GM23338 (cell line): ENCODE measurements around the gene PDE4D. TPM values are rescaled to one million over a fixed set of nuclear protein-coding genes. Genes with fewer than 3 reads are reported as not detected.

ENCODE experiments used
- ATAC-seq: fragments of 200-7000 bp; cut with Tn5 transposase; 3 replicates; pipeline ENCODE4 v1.9.1; 2020
- DNase-seq: peaks from one replicate; pipeline ENCODE4 v3.0.0-alpha.2; 2015; ENCODE audit warnings: low spot score
- H2AFZ ChIP-seq: fragments of 200-600 bp; sonication (generic); 2 replicates; pipeline ENCODE4 v1.8.0; 2016; ENCODE audit warnings: antibody characterized with exemption, mild to moderate bottlenecking, moderate library complexity
- H3F3A ChIP-seq: fragments of 200-600 bp; sonication (generic); replicated peaks from 2 replicates; pipeline ENCODE4 v1.8.0; 2017; ENCODE audit warnings: antibody characterized with exemption, mixed run types, low read depth
- H3K27ac ChIP-seq: fragments of 200-600 bp; sonication (generic); 2 replicates; pipeline ENCODE4 v1.6.1; 2016; ENCODE audit warnings: low read depth
- H3K27me3 ChIP-seq: fragments of 200-600 bp; sonication (generic); 2 replicates; pipeline ENCODE4 v1.8.0; 2016; ENCODE audit warnings: mild to moderate bottlenecking, mixed run types, moderate library complexity; ENCODE audit not compliant: insufficient read depth
- H3K36me3 ChIP-seq: fragments of 200-600 bp; sonication (generic); 2 replicates; pipeline ENCODE4 v1.8.0; 2016; ENCODE audit warnings: mild to moderate bottlenecking; ENCODE audit not compliant: insufficient read depth
- H3K4me1 ChIP-seq: fragments of 200-600 bp; sonication (generic); 2 replicates; pipeline ENCODE4 v1.8.0; 2016; ENCODE audit warnings: mild to moderate bottlenecking, moderate library complexity; ENCODE audit not compliant: insufficient read depth
- H3K4me2 ChIP-seq: fragments of 200-600 bp; sonication (generic); 2 replicates; pipeline ENCODE4 v1.7.1; 2017; ENCODE audit warnings: mixed run types
- H3K4me3 ChIP-seq: fragments of 200-600 bp; sonication (generic); 2 replicates; pipeline ENCODE4 v1.6.1; 2016; ENCODE audit warnings: mixed run types
- H3K79me2 ChIP-seq: fragments of 200-600 bp; sonication (generic); replicated peaks from 2 replicates; pipeline ENCODE4 v1.8.0; 2017; ENCODE audit warnings: mild to moderate bottlenecking; ENCODE audit not compliant: insufficient read depth
- H3K9me2 ChIP-seq: fragments of 200-600 bp; sonication (generic); 2 replicates; pipeline ENCODE4 v1.8.0; 2017; ENCODE audit not compliant: insufficient read depth
- H4K20me1 ChIP-seq: fragments of 200-600 bp; sonication (generic); replicated peaks from 2 replicates; pipeline ENCODE4 v1.8.0; 2017; ENCODE audit warnings: mild to moderate bottlenecking; ENCODE audit not compliant: insufficient read depth
- H3K27ac Mint-ChIP-seq: 2 replicates; pipeline ENCODE4 v1.8.0; 2020; ENCODE audit warnings: inconsistent platforms, mild to moderate bottlenecking, moderate library complexity, mixed read lengths
- H3K27me3 Mint-ChIP-seq: 3 replicates; pipeline ENCODE4 v1.8.0; 2022; ENCODE audit warnings: low read depth, mild to moderate bottlenecking, moderate library complexity, mixed read lengths, inconsistent platforms; ENCODE audit not compliant: insufficient read depth, poor library complexity
- H3K36me3 Mint-ChIP-seq: 3 replicates; pipeline ENCODE4 v1.8.0; 2021; ENCODE audit warnings: low read depth, mild to moderate bottlenecking, inconsistent platforms, moderate library complexity, mixed read lengths
- H3K4me1 Mint-ChIP-seq: 3 replicates; pipeline ENCODE4 v1.8.0; 2020; ENCODE audit warnings: mild to moderate bottlenecking, inconsistent platforms, mixed read lengths
- H3K4me3 Mint-ChIP-seq: 3 replicates; pipeline ENCODE4 v1.8.0; 2021; ENCODE audit warnings: moderate library complexity, mild to moderate bottlenecking, inconsistent platforms, mixed read lengths
- H3K9me3 Mint-ChIP-seq: 3 replicates; pipeline ENCODE4 v1.8.0; 2020; ENCODE audit warnings: moderate library complexity, mild to moderate bottlenecking, inconsistent platforms, mixed read lengths
- CREB1 ChIP-seq: fragments of 250-450 bp; sonication (Bioruptor Pico); IDR thresholded peaks from 2 replicates; pipeline ENCODE4 v1.5.0; 2020; ENCODE audit warnings: low read depth, mild to moderate bottlenecking, moderate library complexity
- EZH2 ChIP-seq: fragments of 200-600 bp; sonication (generic); IDR thresholded peaks from one replicate; pipeline ENCODE4 v1.8.0; 2017; ENCODE audit warnings: antibody characterized with exemption, mild to moderate bottlenecking, low read depth; ENCODE audit not compliant: unreplicated experiment
- EZH2phosphoT487 ChIP-seq: fragments of 200-600 bp; sonication (generic); IDR thresholded peaks from one replicate; pipeline ENCODE4 v1.8.1; 2018; ENCODE audit warnings: antibody characterized with exemption; ENCODE audit not compliant: unreplicated experiment
- JUNB ChIP-seq: IDR thresholded peaks from one replicate; pipeline ENCODE4 v1.6.1; 2016; ENCODE audit warnings: antibody characterized with exemption; ENCODE audit not compliant: unreplicated experiment
- NANOG ChIP-seq: IDR thresholded peaks from 2 replicates; pipeline ENCODE4 v1.6.1; 2016; ENCODE audit warnings: antibody characterized with exemption, borderline replicate concordance
- POLR2AphosphoS5 ChIP-seq: IDR thresholded peaks from 2 replicates; pipeline ENCODE4 v1.6.1; 2016; ENCODE audit warnings: antibody characterized with exemption, low read depth
- REST ChIP-seq: IDR thresholded peaks from one replicate; pipeline ENCODE4 v1.6.1; 2018; ENCODE audit warnings: antibody characterized with exemption; ENCODE audit not compliant: unreplicated experiment
- STAT1 ChIP-seq: IDR thresholded peaks from one replicate; pipeline ENCODE4 v1.6.1; 2016; ENCODE audit warnings: antibody characterized with exemption; ENCODE audit not compliant: unreplicated experiment
- ZNF114 ChIP-seq: fragments of 250-450 bp; sonication (Bioruptor Pico); IDR thresholded peaks from 2 replicates; pipeline ENCODE4 v1.5.0; 2020; ENCODE audit warnings: mild to moderate bottlenecking, moderate library complexity
- ZNF331 ChIP-seq: fragments of 250-450 bp; sonication (Bioruptor Pico); IDR thresholded peaks from 2 replicates; pipeline ENCODE4 v1.5.0; 2020; ENCODE audit warnings: low read depth, mild to moderate bottlenecking, moderate library complexity
- polyA plus RNA-seq: library from polyadenylated mRNA; unstranded; fragments of >200 nt; fragmentation: Nextera tagmentation; extraction: Ambion mirVana; gene quantifications from 2 replicates; pipeline ENCODE4 v1.2.1, GENCODE V29; 2016
- total RNA-seq: library from RNA; depleted of rRNA; stranded (reverse); fragments of >200 nt; shearing (Covaris generic); gene quantifications from 2 replicates; pipeline ENCODE4 v1.2.3, GENCODE V29; 2014
- TF ChIP-seq, protein P1 (sequence below): fragments of 250-450 bp; sonication (Bioruptor Pico); IDR thresholded peaks from 2 replicates; pipeline ENCODE4 v1.5.0; 2020; ENCODE audit warnings: mild to moderate bottlenecking, moderate library complexity
- TF ChIP-seq, protein P2 (sequence below), 2 experiments: fragments of 200-600 bp in 1 of 2; sonication (generic) in 1 of 2; conservative IDR thresholded peaks; 2 replicates each; pipeline versions ENCODE4 v1.5.1 to v1.6.1; 2016 to 2017; ENCODE audit warnings: antibody characterized with exemption in 2 of 2, low read depth in 2 of 2, mild to moderate bottlenecking in 2 of 2, moderate library complexity in 1 of 2
- TF ChIP-seq, protein P3 (sequence below): IDR thresholded peaks from 2 replicates; pipeline ENCODE4 v1.6.1; 2016; ENCODE audit warnings: antibody characterized with exemption

The PDE4D gene
- total and polyA plus RNA-seq, 2 experiments from 2014 or later, result 2.1 to 4.7 TPM

DNA sequence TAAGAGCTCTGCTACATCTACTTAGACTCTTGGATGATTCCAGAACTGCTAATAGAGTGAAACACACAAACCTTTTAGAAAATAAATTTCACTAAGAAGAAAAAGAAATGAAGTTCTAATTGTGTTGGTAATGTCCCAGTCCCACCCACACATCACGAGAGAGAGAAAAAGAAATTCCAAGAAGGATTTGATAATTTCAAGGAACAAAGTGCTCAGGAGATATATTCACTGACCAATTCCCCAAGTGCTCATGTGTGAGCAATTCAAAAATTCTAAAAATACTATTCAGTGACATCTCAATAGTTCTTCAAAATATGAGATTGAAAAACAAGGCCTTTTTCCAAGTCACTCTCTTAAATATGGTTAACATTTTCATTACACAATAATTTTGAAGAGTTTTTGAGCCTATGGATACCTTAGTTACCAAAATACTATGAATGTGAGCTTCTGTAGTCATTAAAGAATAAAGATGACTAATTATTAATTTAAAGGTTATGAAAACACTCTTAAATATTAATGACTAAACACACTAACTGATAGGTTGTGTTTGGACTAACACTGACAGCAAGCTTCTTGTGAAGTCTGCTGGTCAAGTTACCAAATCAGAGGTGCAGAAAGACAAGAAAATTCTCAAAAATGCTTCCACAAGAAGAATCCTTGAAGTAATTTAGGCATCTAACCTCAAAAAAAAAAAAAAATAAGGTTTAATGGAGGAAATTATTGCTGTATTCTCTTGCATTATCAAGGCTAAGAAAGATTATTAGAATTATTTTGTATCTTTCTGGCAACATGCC lies 245.3 kb downstream of the PDE4D start:
- Mint-ChIP-seq H3K4me1 (peaks cover 6% of the 10 kb centered on the region), H3K4me3 (no peak overlapping the region), H3K27ac (no peak overlapping the region), H3K9me3 (no peaks in the 10 kb centered on the region), H3K36me3 (no peaks in the 10 kb centered on the region), H3K27me3 (no peaks in the 10 kb centered on the region)
- DNase-seq (no peak), ATAC-seq (no peak)
- Histone ChIP-seq H2AFZ (no peak overlapping the region), H3K4me2 (no peak overlapping the region), H3K27me3 (no peaks in the 10 kb centered on the region), H3K4me3 (no peak overlapping the region), H3F3A (no peaks in the 10 kb centered on the region), H3K4me1 (no peaks in the 10 kb centered on the region), H4K20me1 (no peaks in the 10 kb centered on the region), H3K79me2 (no peaks in the 10 kb centered on the region), H3K9me2 (no peaks in the 10 kb centered on the region), H3K36me3 (no peaks in the 10 kb centered on the region), H3K27ac (no peak overlapping the region)
- TF ChIP-seq, protein P1, sequence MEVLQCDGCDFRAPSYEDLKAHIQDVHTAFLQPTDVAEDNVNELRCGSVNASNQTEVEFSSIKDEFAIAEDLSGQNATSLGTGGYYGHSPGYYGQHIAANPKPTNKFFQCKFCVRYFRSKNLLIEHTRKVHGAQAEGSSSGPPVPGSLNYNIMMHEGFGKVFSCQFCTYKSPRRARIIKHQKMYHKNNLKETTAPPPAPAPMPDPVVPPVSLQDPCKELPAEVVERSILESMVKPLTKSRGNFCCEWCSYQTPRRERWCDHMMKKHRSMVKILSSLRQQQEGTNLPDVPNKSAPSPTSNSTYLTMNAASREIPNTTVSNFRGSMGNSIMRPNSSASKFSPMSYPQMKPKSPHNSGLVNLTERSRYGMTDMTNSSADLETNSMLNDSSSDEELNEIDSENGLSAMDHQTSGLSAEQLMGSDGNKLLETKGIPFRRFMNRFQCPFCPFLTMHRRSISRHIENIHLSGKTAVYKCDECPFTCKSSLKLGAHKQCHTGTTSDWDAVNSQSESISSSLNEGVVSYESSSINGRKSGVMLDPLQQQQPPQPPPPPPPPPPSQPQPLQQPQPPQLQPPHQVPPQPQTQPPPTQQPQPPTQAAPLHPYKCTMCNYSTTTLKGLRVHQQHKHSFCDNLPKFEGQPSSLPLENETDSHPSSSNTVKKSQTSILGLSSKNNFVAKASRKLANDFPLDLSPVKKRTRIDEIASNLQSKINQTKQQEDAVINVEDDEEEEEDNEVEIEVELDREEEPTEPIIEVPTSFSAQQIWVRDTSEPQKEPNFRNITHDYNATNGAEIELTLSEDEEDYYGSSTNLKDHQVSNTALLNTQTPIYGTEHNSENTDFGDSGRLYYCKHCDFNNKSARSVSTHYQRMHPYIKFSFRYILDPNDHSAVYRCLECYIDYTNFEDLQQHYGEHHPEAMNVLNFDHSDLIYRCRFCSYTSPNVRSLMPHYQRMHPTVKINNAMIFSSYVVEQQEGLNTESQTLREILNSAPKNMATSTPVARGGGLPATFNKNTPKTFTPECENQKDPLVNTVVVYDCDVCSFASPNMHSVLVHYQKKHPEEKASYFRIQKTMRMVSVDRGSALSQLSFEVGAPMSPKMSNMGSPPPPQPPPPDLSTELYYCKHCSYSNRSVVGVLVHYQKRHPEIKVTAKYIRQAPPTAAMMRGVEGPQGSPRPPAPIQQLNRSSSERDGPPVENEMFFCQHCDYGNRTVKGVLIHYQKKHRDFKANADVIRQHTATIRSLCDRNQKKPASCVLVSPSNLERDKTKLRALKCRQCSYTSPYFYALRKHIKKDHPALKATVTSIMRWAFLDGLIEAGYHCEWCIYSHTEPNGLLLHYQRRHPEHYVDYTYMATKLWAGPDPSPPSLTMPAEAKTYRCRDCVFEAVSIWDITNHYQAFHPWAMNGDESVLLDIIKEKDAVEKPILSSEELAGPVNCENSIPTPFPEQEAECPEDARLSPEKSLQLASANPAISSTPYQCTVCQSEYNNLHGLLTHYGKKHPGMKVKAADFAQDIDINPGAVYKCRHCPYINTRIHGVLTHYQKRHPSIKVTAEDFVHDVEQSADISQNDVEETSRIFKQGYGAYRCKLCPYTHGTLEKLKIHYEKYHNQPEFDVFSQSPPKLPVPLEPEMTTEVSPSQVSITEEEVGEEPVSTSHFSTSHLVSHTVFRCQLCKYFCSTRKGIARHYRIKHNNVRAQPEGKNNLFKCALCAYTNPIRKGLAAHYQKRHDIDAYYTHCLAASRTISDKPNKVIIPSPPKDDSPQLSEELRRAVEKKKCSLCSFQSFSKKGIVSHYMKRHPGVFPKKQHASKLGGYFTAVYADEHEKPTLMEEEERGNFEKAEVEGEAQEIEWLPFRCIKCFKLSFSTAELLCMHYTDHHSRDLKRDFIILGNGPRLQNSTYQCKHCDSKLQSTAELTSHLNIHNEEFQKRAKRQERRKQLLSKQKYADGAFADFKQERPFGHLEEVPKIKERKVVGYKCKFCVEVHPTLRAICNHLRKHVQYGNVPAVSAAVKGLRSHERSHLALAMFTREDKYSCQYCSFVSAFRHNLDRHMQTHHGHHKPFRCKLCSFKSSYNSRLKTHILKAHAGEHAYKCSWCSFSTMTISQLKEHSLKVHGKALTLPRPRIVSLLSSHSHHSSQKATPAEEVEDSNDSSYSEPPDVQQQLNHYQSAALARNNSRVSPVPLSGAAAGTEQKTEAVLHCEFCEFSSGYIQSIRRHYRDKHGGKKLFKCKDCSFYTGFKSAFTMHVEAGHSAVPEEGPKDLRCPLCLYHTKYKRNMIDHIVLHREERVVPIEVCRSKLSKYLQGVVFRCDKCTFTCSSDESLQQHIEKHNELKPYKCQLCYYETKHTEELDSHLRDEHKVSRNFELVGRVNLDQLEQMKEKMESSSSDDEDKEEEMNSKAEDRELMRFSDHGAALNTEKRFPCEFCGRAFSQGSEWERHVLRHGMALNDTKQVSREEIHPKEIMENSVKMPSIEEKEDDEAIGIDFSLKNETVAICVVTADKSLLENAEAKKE (CRISPR knock-in tag), result no peak
- TF ChIP-seq, protein P2, sequence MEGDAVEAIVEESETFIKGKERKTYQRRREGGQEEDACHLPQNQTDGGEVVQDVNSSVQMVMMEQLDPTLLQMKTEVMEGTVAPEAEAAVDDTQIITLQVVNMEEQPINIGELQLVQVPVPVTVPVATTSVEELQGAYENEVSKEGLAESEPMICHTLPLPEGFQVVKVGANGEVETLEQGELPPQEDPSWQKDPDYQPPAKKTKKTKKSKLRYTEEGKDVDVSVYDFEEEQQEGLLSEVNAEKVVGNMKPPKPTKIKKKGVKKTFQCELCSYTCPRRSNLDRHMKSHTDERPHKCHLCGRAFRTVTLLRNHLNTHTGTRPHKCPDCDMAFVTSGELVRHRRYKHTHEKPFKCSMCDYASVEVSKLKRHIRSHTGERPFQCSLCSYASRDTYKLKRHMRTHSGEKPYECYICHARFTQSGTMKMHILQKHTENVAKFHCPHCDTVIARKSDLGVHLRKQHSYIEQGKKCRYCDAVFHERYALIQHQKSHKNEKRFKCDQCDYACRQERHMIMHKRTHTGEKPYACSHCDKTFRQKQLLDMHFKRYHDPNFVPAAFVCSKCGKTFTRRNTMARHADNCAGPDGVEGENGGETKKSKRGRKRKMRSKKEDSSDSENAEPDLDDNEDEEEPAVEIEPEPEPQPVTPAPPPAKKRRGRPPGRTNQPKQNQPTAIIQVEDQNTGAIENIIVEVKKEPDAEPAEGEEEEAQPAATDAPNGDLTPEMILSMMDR (conservative IDR thresholded peaks at IDR 0.05; ENCODE audit: low read depth in 2 of 2), result no peak
- no peak for TF ChIP-seq REST
- TF ChIP-seq ZNF114 (CRISPR knock-in tag), result no peak
- no peak for TF ChIP-seq STAT1
- no peak for TF ChIP-seq ZNF331 (CRISPR knock-in tag)
- TF ChIP-seq, protein P3, sequence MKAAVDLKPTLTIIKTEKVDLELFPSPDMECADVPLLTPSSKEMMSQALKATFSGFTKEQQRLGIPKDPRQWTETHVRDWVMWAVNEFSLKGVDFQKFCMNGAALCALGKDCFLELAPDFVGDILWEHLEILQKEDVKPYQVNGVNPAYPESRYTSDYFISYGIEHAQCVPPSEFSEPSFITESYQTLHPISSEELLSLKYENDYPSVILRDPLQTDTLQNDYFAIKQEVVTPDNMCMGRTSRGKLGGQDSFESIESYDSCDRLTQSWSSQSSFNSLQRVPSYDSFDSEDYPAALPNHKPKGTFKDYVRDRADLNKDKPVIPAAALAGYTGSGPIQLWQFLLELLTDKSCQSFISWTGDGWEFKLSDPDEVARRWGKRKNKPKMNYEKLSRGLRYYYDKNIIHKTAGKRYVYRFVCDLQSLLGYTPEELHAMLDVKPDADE, result no peak
- TF ChIP-seq POLR2AphosphoS5, result no peak
- no peak for TF ChIP-seq JUNB
- no peak for TF ChIP-seq CREB1 (CRISPR knock-in tag)
- TF ChIP-seq EZH2phosphoT487, result no peak
- TF ChIP-seq EZH2, result no peak
- TF ChIP-seq NANOG, result no peak
